Activated CD4-positive, alpha-beta T cell treated with anti-CD3 and anti-CD28 coated beads, Interleukin-2, amount 50 U/mL, for 4 hours (primary cell): Measurements from ENCODE around the gene MYLK.

Experiments used
- DNase-seq, 2 experiments: peaks; one replicate each; pipeline ENCODE4 v3.0.0-alpha.2; 2020

Gene MYLK

GRCh38 chr3:123694366-123695087 lies 189.6 kb downstream of the MYLK start:
- no peak for DNase-seq

- no peak for DNase-seq
Measured at GRCh38 chr3:123693584-123694190, 190.4 kb downstream of the MYLK start.

- DNase-seq = no peak
Measured at GRCh38 chr3:123692671-123693070, 191.5 kb downstream of the MYLK start.

GRCh38 chr3:123692041-123692440 lies 192.1 kb downstream of the MYLK start:
- DNase-seq = no peak

- DNase-seq = no peak
Measured at GRCh38 chr3:123689831-123690230, 194.3 kb downstream of the MYLK start.

- no peak for DNase-seq
Measured at GRCh38 chr3:123688241-123688747, 195.8 kb downstream of the MYLK start.

- no peak for DNase-seq
Measured at GRCh38 chr3:123687286-123687685, 196.8 kb downstream of the MYLK start.

- DNase-seq = no peak
Measured at GRCh38 chr3:123686251-123686650, 197.9 kb downstream of the MYLK start.

GRCh38 chr3:123685780-123686179 lies 198.4 kb downstream of the MYLK start:
- DNase-seq = no peak

GRCh38 chr3:123684636-123685035 lies 199.5 kb downstream of the MYLK start:
- no peak for DNase-seq

GRCh38 chr3:123684209-123684608 lies 199.9 kb downstream of the MYLK start:
- no peak for DNase-seq

- no peak for DNase-seq
Measured at GRCh38 chr3:123683505-123684154, 200.5 kb downstream of the MYLK start.

GRCh38 chr3:123682781-123683504 lies 201.2 kb downstream of the MYLK start:
- DNase-seq = no peak

GRCh38 chr3:123682302-123682701 lies 201.8 kb downstream of the MYLK start:
- no peak for DNase-seq

- DNase-seq = no peak
Measured at GRCh38 chr3:123679712-123680386, 204.3 kb downstream of the MYLK start.

- DNase-seq = no peak
Measured at GRCh38 chr3:123678108-123678511, 206.0 kb downstream of the MYLK start.

- no peak for DNase-seq
Measured at GRCh38 chr3:123672429-123673146, 211.5 kb downstream of the MYLK start.

- DNase-seq = no peak
Measured at GRCh38 chr3:123670743-123671142, 213.4 kb downstream of the MYLK start.

- no peak for DNase-seq
Measured at GRCh38 chr3:123668906-123669305, 215.2 kb downstream of the MYLK start.

- no peak for DNase-seq
Measured at GRCh38 chr3:123667784-123668183, 216.3 kb downstream of the MYLK start.

- DNase-seq = no peak
Measured at GRCh38 chr3:123664753-123665152, 219.4 kb downstream of the MYLK start.

GRCh38 chr3:123663977-123664376 lies 220.2 kb downstream of the MYLK start:
- no peak for DNase-seq
